ENCODE measurements around the gene SHB.
"Not testable (repeated sequence)": the region's sequence is repeated elsewhere in the genome, so short reads cannot be mapped to it uniquely, and the experiment has no call there.

The SHB gene

DNA sequence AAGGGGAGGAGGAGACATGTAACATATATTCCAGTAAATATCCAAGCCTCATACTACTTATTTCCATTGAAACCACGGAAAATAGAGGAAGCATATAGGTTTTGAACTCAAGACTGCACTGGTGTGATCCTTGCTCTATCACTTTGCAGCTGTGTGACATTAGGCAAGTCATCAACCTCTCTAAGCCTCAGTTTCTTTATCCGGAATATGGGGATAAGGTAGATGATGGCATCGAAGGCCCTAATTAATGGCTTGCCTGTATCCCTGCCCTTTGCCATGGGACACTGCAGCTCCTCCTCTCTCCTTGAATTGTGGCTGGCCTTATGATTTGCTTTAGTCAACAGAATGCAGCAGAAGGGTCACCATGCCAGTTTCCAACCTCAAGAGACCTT lies 6.9 kb downstream of the SHB start:
- DNase-seq: no peak

DNA sequence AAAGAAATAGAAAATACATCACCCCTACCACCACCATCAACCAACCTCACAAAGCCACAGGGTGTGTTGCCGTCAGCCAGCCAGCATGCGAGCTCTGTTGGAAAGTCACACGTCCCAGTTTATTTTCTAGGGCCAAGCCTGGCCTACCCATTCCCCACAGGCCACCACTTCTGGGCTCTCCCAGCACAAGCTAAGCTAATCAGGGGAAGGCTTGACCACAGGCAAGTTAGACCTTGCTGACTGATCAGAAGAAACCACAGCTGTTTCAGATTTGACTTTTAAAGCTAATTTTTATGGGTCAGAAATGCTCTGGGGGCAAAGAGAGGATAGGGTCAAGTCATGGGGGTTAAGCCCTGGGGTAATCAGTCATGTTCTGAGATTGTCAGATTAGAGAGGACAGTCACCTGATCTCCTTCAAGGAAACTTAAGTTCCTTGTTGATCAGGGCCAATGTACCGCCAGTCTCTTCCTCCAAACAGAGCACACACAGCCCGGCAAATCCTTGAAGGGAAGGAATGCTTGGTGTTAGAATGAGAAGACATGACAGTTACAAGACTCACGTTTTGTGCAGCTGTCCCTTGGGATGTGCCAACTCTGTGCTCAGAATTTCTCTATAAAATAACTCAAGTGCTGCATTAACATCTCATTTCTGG lies 7.6 kb downstream of the SHB start:
- DNase-seq: no peak

DNA sequence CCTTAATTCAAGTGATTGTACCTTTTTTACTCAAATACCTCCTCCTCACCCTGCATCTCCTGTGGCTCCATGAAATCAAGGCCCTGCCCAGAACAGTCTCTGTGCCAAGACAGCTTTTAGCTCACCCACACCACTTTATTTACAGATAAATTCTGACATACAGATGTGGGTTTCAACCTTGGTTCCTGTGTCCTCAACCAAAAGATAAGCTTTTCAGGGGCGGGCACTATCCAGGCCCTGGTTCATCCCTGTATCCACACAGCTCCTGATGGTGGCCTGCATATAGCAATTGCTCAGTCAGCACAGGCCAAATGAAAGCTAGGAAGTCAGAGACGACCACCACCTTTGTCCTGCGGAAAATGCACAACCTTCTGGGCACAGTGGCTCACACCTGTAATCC lies 8.3 kb downstream of the SHB start:
- no peak for DNase-seq

DNA sequence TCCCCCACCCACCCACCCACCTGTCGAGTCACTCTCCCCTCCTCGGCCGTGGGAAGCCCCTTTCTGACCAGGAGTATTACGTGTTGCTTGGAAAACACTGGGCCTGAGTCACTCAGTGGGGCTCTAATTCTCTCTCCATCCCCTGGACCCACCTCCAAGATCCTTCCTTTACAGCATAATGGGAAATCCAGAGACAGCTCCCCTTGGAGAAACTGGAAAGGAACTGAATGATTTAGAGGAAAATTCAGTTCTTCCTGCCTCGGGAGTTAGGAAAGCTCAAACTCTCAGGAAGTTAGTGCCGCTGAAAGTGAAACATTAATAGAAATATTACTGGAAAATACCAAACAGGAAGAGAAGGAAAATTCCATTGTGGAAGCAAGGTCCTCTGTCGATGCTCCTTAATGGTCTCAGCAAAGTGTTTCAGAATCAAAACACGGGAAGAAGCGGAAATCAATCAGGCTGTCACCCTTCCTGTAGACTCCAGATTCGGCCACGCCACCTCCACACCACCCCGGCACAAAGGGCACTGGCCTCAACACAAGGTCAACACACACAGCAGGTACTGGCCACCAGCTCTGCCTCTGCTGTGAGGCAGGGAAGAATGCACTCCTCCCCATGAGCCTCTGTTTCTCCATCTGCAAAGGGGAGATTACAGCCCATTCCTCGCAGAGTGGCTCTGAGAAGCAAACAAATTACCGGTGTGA lies 9.6 kb downstream of the SHB start:
- DNase-seq: no peak

DNA sequence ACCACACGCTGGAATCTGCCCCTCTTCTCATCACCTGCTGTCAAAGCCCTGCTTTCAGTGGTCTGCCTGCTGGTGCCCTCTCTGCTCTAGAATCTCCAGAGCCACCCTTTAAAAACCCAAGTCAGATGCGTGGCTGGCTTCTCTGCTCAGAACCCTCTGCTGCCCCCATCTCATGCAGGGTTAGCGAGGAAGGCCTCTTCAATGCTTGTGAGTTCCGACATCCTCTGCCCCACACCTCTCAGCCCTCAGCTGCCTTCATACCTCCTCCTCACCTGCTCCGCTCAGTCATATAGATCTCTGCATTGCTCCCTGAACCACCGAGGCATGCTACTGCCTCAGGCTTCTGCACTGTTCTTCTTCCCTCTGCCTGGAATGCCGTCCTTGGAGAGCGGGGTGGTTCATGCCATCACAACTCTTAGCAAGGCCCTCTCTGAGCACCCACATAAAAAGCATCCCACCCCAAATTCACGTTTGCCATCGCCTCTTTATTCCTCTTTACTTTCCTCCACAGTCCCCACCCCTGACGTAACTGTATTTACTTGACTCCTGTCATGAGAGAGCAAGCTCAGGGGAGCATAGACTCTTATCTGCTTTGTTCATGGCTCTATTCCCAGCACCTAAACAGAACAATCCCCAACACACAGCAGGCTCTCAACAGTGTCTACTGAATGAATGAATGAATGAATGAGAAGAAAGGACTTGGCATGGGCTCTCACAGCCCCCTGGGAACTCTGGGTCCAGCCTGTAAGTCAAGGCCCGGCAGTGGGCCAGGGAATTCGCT lies 10.4 kb downstream of the SHB start:
- no peak for DNase-seq

DNA sequence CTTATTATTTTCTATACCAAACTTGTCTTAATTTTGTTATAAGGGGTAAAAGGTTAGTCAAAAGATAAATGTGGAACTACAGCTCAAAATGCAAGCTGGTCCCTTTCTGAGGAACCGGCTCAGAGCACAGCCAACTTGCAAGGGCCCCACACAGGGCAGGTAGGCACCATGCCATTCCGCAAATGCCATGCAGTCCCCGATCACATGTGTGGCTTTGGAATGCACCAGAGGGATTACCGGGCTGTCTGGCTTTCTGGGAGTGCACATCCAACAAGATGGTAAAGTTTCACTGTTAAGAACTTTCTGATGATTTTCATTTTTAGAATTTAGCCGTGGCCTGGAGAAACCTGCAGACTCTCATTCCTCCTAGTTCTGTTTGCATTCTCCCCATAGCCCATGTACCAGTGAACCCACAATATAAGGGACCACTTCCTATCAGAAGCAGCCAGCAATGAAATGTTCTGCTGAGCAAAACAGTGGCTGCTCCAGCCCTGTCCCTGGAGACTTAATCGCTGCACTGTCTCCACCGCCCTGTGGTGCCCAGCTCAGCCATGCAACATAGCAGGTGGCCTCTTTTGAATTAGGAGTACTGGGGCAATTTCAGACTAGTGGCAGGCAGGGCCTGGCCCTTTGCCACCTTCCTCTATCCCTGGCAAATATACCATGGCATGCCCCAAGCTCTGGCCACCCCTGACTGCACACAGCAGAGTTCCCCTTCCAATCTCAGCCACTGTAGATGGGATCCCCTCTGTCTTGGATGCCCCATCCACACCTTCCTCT lies 11.4 kb downstream of the SHB start:
- DNase-seq: no peak

DNA sequence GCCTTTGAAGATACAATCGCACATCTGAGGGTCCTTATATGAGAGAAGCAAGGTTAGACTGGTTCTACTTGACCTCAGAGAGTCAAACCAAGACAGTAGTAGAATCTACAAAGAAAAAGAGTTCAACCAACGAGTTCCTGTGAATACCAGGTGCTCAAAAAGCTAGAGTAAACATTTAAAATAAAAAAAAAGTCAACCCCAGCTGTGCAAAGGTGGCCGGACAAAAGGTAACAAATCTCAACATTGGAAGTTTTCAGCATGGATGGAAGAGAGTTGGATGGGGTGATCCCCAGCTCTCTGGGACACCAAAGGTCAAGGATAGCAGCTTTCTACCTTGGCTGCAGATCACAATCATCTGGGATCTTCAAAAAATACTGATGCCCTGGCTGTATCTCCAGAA lies 14.4 kb downstream of the SHB start:
- no peak for DNase-seq

DNA sequence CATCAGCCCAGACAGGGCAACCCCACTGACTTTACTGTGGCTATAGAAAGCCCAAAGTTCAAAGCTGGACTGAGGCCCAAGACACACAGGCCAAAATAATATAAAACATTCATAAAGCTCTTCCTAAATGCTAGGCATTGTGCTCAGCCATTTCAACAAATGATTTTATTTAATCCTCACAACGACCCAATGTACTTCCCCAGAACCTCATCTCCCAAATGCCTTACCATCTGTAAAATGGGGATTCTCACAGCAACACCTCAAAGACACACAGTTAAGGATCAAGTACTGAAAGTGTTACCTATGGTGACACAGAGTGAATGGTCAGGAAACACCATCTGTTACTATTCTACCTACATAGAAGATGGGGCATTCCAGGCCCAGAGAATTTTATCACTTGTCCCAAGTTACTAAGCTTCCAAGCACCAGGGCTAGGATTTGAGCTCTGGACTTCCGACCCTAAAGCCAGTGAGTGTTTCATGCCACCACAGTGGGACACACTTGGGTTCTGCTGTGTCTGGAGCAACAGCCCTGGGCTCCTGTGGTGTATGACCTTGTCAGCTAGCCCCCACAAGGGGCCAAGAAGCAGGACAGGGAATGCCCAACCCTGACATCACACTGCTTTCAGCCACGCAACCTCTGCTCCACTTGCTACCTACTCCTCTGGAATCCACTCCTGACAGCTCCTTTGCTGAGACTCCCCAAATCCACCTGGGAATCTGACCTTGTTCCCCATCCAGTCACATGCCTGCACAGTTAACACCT lies 15.1 kb downstream of the SHB start:
- DNase-seq: no peak

DNA sequence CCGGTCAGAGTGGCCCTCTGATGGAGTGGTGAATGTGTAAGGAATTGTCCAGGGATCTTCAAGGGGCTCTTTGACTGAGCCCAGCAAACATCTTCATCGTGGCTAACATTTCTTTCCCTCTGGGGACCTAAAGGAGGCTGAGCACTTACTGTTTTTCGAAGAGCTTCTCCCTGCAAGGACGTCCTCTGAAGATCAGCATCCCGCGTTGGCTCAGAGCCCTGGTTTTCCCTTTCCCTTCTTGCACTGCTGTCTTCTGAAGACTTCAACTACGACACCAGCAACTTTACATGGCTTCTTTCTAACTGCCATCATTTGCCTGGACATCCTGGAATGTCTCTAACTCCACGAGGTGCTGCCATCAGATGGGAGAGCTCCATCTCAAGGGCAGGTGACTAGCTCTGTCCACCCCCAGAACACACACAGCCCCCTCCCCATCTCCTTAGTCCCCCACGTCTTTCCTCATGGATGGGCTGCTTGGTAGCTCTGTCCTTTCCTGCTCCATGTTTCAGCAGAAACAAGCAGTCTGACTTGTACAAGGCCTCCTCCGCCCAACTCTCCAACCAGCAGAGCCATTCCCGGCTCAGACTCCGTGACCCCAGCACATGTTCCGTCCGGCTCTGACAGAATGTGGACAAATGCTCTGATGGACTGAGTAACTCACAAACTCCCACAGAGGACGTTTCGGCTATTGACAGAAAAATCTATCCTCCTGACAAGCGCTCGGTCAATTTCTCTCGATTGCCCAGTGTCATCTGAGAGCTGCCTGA lies 17.1 kb downstream of the SHB start:
- no peak for DNase-seq

DNA sequence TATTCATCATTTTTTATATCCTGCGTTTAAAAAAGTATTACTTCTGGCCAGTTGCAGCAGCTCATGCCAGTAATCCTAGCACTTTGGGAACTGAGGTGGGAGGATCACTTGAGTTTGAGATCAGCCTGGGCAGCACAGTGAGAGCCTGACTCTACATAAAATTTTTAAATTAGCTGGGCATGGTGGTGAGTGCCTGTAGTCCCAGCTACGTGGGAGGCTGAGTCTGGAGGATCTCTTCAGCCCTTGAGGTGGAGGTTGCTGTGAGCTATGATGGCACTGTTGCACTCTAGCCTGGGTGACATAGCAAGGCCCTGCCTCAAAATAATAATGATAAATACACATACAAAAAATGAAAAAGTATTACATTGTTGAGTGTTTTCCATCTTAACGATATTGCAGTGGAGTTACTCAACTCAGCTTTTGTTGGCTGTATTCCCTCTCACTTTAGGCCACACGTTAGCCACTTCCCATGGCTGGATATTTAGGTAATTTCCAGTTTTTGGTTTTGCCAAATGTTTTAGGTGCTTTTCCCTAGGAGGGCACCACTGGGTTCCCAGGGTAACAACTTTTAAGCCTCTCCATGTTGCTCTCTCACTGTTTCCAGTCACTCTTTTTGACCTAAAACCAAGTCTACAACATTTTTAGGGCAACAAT lies 20.6 kb downstream of the SHB start:
- no peak for DNase-seq

DNA sequence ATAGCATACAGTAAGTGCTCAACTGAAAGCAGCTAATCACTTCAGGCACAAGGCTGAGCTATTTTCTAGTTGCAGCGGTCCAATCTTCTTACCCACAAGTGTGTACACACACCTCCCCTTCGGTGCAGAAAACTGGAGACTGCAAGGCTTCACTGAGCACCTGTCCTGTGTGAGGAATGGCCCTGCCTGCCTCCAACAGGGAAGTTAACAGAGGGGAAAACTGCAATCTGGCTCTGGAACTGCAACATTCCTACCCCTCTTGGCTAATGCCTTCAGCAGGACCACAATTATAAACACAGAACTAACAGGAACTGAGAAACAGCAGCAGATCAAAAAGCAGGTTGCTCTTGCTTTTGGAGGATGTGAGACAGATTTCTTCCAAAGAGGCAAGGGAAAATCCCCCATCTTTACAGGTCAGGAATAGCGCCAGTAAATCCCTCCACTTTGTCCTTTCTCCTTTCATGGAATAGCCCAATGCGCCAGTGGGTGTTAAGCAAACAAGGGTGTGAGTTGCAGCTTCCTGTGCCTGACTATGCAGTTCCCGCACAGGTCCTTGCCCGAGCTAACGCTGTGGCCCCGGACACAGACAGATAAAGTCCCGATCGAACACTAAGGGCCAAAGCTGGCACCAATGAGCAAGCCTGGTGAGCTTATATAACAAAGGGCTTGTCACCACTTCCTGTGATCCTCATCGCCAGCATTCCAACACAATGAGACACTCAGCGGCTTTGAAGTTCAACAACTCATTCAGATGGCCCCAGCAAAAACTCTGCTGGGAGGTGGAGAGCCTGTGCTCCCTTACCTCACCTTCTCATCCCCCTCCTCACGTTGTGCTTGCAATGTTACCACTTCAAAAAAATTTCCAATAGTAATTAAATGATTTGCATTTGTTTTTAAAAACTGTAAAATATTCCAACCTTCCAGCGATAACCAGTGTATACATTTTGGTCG lies 21.5 kb downstream of the SHB start:
- peak; percentile 71 for DNase-seq

DNA sequence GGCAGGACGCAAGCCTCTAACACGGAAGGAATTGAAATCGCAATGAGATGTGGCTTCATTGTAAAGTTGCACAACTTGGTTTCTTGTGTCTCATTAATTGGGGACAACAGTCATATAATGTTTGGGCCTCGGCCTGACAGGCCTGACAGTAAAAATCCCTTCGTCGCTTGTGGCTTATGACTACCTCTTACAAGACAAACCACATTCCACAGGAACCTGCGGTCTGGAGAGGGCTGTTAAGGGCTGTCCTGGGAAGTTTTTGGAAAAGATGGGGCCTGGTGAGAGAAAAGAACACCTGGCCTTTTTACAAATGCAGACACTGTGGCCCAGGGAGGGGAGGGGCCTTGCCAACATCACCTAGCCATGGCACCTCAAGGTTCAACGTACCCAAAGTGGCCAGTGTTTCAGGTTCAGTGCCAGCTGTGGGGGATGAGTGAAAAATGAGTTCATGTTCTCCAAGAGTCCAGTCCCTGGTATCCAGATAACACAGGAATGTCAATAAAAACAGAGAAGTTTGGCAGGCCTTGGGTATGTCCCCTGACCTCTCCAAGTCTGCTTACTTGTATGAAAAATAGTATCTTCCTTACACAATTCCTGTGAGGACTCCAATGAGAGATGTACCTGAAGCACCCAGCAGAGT lies 22.2 kb downstream of the SHB start:
- DNase-seq: no peak

DNA sequence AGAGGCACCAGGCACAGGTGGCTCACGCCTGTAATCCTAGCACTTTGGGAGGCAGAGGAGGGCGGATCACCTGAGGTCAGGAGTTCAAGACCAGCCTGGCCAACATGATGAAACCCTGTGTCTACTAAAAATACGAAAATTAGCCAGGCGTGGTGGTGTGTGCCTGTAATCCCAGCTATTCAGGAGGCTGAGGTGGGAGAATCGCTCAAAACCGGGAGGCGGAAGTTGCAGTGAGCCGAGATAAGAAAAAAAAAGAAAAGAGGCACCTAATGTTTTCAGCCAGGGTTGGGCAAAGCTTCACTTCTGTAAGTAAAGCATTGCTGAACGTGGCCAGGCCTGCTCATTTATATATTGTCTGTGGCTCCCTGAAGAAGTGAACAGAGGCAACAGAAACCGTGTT lies 23.1 kb downstream of the SHB start:
- DNase-seq: not testable (repeated sequence)

DNA sequence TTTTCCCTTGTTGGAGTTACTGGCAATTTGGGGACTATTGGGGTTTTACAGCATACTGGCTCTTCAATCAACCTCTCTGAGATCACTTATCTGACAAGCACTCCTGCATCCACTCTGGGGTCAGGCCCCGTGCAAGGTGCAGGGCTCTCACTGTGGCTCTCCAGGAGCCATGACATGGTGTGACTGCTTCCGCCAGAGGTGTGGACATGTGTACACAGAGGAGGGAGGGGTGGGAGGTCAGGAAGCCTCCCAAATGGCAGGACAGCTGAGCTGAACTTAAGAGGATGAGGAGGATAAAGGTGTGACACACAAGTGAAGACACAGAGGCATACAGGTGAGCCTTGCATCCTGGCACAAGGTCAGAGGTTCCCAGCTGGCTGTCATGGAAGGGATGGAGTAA lies 24.3 kb downstream of the SHB start:
- no peak for DNase-seq

DNA sequence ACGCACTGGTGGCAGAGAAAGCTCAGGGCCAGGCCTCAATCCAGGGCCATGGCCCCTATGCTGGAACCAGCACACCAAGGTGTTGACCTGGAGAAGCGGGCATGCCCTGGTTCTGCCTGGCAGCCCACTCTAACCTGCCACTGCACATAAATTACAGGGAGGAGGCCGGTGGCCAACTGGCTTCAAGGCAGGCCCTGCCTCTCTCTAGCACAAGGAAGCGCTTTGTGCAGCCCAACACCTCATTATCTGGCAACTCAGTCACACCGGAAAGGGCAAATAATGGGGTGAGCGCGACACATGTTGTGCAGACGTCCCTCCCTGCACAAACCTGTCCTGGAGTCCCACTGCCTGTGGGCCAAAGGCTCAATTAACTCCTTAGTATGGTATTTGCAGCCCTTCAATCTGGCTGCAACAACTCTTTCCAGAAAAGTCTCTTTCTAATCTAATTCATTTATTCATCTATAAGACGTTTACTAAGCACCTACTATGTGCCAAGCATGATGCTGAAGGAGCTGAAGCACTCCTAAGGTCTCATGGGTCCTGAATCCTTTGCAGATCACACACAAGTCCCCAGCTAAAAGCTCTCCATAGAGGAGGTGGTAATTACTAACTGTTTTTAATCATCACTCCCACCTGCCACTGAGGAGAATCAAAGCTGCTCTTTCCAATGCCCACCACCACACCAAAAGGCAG lies 24.9 kb downstream of the SHB start:
- DNase-seq: no peak

DNA sequence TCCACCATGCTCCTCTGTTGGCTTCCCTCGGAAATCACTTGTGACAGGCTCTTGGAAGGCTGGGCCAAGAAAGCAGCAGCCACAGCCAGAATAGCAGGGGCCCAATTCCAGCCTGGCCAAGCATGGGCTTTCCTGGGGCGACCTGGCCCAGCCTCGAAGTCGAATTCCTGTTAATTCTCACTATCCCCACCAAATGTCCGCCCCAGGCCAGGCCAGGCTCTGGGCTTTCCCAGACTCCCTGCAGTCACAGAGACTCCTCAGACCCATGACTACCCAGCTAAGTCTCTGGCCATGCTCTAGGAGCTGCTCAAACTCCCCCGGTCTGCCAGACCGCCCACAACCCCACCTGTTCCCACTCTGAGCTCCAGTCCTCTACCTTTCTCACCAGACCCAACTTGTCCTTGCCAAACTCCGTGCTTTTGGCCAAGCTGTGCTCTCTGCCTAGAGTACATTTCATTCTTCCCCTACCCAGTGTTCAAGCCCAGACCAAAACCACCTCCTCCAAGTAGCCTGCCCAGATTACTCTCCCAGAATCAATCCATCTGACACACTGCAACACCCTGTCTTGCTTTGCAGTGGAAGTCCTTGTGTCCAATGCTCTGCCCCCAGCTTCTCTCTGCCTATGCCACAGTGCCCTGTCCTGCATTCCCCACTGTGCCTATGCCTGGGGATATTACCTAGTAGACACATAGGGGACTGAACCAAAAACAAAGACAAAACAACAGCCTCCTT lies 26.2 kb downstream of the SHB start:
- no peak for DNase-seq

DNA sequence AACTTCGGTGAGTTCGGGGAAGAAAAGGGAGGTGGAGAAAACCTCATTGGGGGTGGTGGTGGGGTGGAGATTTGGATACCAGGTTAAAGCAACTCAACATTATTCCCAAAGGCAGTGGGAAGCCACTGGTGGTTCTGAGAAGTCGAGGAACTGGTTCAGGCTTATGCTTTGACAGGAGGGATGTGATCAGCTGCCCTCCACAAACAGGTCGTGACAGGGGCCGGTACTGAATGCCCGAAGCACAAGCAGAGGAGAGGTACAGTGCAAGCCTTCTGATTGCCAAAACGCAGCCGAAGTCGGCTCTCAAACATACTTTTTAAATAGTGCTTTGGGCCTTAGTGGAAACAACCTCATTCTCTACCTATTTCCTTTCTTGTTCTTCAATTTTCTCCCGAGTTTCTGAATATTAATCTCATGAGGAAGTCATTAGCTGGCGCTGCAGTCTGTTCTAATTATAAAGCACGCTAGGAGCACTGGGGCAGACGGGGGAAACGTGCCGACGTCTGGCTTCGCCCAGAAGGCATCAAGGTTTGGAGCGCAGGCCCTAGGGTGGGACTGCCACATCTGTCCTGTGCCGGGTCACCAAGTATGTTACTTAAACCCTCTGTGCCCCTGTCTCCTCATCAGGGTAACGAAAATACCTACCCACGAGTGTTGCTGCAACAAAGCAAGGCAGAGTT lies 27.3 kb downstream of the SHB start:
- no peak for DNase-seq

Measured in 8988T (cell line).